Fibroblast of the conjunctiva (primary cell): Measurements from ENCODE around the gene ABHD11.
A peak's percentile ranks its signal among the peaks of the same experiment; 100 is the strongest.
"Not testable (repeated sequence)": the region's sequence is repeated elsewhere in the genome, so short reads cannot be mapped to it uniquely, and the experiment has no call there.

Experiments
- DNase-seq: peaks from one replicate; pipeline ENCODE4 v3.0.0-alpha.2; 2010; ENCODE audit warnings: low read depth

The ABHD11 gene

GRCh38 chr7:73742753-73743641 is 4.4 kb upstream of the ABHD11 start:
- no peak for DNase-seq

- DNase-seq = no peak
These were observed 3.7 kb upstream of the ABHD11 start for GRCh38 chr7:73742338-73742752.

- no peak for DNase-seq
These were observed 3.0 kb upstream of the ABHD11 start for GRCh38 chr7:73741600-73741999.

GRCh38 chr7:73740771-73741170 is 2.2 kb upstream of the ABHD11 start:
- no peak for DNase-seq

GRCh38 chr7:73740212-73740611 is 1.6 kb upstream of the ABHD11 start:
- DNase-seq = no peak

GRCh38 chr7:73739387-73739767 is 775 bp upstream of the ABHD11 start:
- no peak for DNase-seq

GRCh38 chr7:73738220-73738611 is 386 bp downstream of the ABHD11 start:
- peak; percentile 24 for DNase-seq

- DNase-seq = no peak
These were observed 947 bp downstream of the ABHD11 start for GRCh38 chr7:73737491-73738219.

- DNase-seq = no peak
These were observed 1.7 kb downstream of the ABHD11 start for GRCh38 chr7:73736885-73737284.

GRCh38 chr7:73735528-73735905 is 3.1 kb downstream of the ABHD11 start:
- no peak for DNase-seq

GRCh38 chr7:73734619-73735527 is 3.7 kb downstream of the ABHD11 start:
- DNase-seq = peak; percentile 75

GRCh38 chr7:73732397-73732796 is 6.2 kb downstream of the ABHD11 start:
- no peak for DNase-seq

GRCh38 chr7:73730485-73730884 is 8.1 kb downstream of the ABHD11 start:
- DNase-seq = no peak

GRCh38 chr7:73728551-73728950 is 10.1 kb downstream of the ABHD11 start:
- no peak for DNase-seq

GRCh38 chr7:73727952-73728351 is 10.7 kb downstream of the ABHD11 start:
- no peak for DNase-seq

- no peak for DNase-seq
These were observed 12.5 kb downstream of the ABHD11 start for GRCh38 chr7:73726083-73726466.

GRCh38 chr7:73723813-73724212 is 14.8 kb downstream of the ABHD11 start:
- no peak for DNase-seq

GRCh38 chr7:73722785-73723184 is 15.8 kb downstream of the ABHD11 start:
- no peak for DNase-seq

- DNase-seq = not testable (repeated sequence)
These were observed 16.4 kb downstream of the ABHD11 start for GRCh38 chr7:73722182-73722581.

- DNase-seq = no peak
These were observed 17.2 kb downstream of the ABHD11 start for GRCh38 chr7:73721377-73721817.

GRCh38 chr7:73720443-73720842 is 18.2 kb downstream of the ABHD11 start:
- DNase-seq = not testable (repeated sequence)

GRCh38 chr7:73719806-73720169 is 18.8 kb downstream of the ABHD11 start:
- DNase-seq = no peak
